Kidney (tissue), 14 donors: ENCODE measurements around the gene PLB1. TPM values are rescaled to one million over a fixed set of nuclear protein-coding genes. Genes with fewer than 3 reads are reported as not detected.

ENCODE experiments used
- DNase-seq, 5 donors: peaks; one replicate each; pipeline ENCODE4 v3.0.0-alpha.2; 2013 to 2020
- FAIRE-seq: peaks from 2 replicates; lab custom pipeline; 2012; peaks lifted over from hg19 to GRCh38; lab: Jason Lieb, UNC
- H3K27ac ChIP-seq, 2 donors: one replicate each; pipeline ENCODE4 v1.7.0; 2013; ENCODE audit warnings: low read depth in 2 of 2, low read length in 2 of 2, inconsistent platforms in 1 of 2
- H3K27me3 ChIP-seq: one replicate; pipeline ENCODE4 v1.7.1; 2013; ENCODE audit warnings: low read length, inconsistent platforms; ENCODE audit not compliant: control insufficient read depth, insufficient read depth
- H3K36me3 ChIP-seq, 3 donors: one replicate each; pipeline versions ENCODE4 v1.7.0 to v1.7.1; 2013; ENCODE audit warnings: low read length in 3 of 3, control low read depth in 1 of 3, inconsistent platforms in 1 of 3; ENCODE audit not compliant: insufficient read depth in 3 of 3, control insufficient read depth in 2 of 3
- H3K4me1 ChIP-seq, 3 donors: one replicate each; pipeline versions ENCODE4 v1.7.0 to v1.7.1; 2013; ENCODE audit warnings: low read length in 3 of 3, inconsistent platforms in 1 of 3, low read depth in 1 of 3; ENCODE audit not compliant: control insufficient read depth in 2 of 3, insufficient read depth in 2 of 3
- H3K4me3 ChIP-seq, 3 donors: one replicate each; pipeline versions ENCODE4 v1.7.0 to v1.8.1; 2013; ENCODE audit warnings: low read length in 3 of 3, control low read depth in 1 of 3, inconsistent platforms in 1 of 3
- H3K9ac ChIP-seq, 3 donors: one replicate each; pipeline versions ENCODE4 v1.7.0 to v1.7.1; 2013; ENCODE audit warnings: low read length in 3 of 3, control low read depth in 1 of 3, inconsistent platforms in 1 of 3
- H3K9me3 ChIP-seq, 3 donors: one replicate each; pipeline versions ENCODE4 v1.7.0 to v1.7.1; 2013; ENCODE audit warnings: low read length in 3 of 3, control low read depth in 1 of 3, inconsistent platforms in 1 of 3; ENCODE audit not compliant: control insufficient read depth in 2 of 3, insufficient read depth in 1 of 3
- intact Hi-C: fragments of 100-400 bp; cut with DNase I; formaldehyde crosslinking; loops from one replicate; pipeline ENCODE4 v1.11.1; 2022
- polyA plus RNA-seq: library from polyadenylated mRNA; stranded (reverse); fragments of 350-450 nt; fragmentation: Illumina TruSeq; extraction: RNeasy Lipid Tissue Mini Kit (QIAGEN cat#74804); gene quantifications from one replicate; pipeline ENCODE4 v1.2.3, GENCODE V29; 2014; ENCODE audit warnings: low read depth, low replicate concordance; ENCODE audit not compliant: insufficient read depth
- total RNA-seq: library from RNA; stranded (reverse); fragmentation: NEBNext Ultra II Directional; extraction: Animal tissue kit (Norgen Biotek cat#: 25700); gene quantifications from one replicate; pipeline ENCODE4 v1.2.1, GENCODE V29; 2021
- TF ChIP-seq, protein P1 (sequence below): IDR thresholded peaks from 3 replicates; pipeline ENCODE4 v1.5.1; 2012; ENCODE audit warnings: mild to moderate bottlenecking, moderate library complexity, borderline replicate concordance; ENCODE audit not compliant: insufficient read depth; ENCODE audit errors: extremely low read depth
- donor health status: control.
- donor health status: control.
- donor health status: control.
- donor health status: control.
- donor health status: control.
- donor health status: DM: yes; HTN: yes; CAD: no.
- donor health status: Normal renal cell carcinoma (clear cell type).

The PLB1 gene
- total and polyA plus RNA-seq, 2 donors from 2014 or later = 0.95 to 6.8 TPM

DNA sequence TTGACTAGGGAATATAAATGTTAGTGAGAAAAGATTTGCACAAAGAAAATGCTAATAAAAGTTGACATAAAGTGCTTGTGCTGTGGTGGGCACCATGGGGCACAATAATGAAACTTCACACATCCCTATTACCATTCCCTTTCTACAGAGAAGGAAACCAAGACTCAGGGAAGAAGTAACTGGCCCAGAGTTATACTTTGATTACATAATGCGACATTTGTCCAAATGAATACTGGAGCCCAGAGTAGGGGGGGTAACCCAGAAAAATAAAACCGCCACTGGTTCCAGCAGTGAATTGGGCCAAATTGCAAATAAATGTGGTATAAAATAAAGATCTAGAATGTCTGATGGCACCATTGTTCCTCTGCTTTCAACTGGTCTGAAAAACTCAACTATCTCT, 149.7 kb downstream of the PLB1 start:
- Histone ChIP-seq H3K36me3 (no peaks in the 10 kb centered on the region), H3K4me3 (no peak overlapping the region), H3K27me3 (no peaks in the 10 kb centered on the region), H3K4me1 (peaks cover 0 to 2% (median 0%) of the 10 kb centered on the region in 3 donors), H3K9ac (no peak overlapping the region), H3K27ac (no peak overlapping the region), H3K9me3 (no peaks in the 10 kb centered on the region)
- intact Hi-C loops = no loop called here
- FAIRE-seq (no peak), DNase-seq (no peak)
- TF ChIP-seq, protein P1, sequence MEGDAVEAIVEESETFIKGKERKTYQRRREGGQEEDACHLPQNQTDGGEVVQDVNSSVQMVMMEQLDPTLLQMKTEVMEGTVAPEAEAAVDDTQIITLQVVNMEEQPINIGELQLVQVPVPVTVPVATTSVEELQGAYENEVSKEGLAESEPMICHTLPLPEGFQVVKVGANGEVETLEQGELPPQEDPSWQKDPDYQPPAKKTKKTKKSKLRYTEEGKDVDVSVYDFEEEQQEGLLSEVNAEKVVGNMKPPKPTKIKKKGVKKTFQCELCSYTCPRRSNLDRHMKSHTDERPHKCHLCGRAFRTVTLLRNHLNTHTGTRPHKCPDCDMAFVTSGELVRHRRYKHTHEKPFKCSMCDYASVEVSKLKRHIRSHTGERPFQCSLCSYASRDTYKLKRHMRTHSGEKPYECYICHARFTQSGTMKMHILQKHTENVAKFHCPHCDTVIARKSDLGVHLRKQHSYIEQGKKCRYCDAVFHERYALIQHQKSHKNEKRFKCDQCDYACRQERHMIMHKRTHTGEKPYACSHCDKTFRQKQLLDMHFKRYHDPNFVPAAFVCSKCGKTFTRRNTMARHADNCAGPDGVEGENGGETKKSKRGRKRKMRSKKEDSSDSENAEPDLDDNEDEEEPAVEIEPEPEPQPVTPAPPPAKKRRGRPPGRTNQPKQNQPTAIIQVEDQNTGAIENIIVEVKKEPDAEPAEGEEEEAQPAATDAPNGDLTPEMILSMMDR = no peak

DNA sequence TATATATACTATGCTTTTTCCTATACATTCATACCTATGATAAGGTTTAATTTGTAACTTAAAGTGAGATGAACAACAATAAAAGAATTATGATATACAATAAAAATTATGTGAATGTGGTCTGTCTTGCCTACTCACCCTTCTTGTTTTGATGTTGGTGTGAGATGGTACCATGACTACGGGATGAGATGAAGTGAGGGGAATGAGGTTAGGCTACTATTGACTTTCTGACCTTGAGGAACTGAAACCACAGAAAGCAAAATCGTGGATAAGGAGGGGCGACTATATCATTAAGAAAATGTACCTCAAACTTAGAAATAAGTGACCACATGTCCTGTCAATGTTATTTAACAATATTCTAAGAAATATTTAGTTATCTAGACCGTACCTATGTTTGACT, 151.8 kb downstream of the PLB1 start:
- no peaks in the 10 kb centered on the region for H3K27me3 ChIP-seq
- H3K9me3 ChIP-seq = no peaks in the 10 kb centered on the region
- peaks cover 0 to 2% (median 0%) of the 10 kb centered on the region in 3 donors for H3K4me1 ChIP-seq
- FAIRE-seq (no peak), DNase-seq (no peak)
- H3K27ac ChIP-seq = no peak overlapping the region
- H3K36me3 ChIP-seq = no peaks in the 10 kb centered on the region
- H3K9ac ChIP-seq = no peak overlapping the region
- intact Hi-C loops = no loop called here
- TF ChIP-seq, protein P1 = no peak
- no peak overlapping the region for H3K4me3 ChIP-seq

DNA sequence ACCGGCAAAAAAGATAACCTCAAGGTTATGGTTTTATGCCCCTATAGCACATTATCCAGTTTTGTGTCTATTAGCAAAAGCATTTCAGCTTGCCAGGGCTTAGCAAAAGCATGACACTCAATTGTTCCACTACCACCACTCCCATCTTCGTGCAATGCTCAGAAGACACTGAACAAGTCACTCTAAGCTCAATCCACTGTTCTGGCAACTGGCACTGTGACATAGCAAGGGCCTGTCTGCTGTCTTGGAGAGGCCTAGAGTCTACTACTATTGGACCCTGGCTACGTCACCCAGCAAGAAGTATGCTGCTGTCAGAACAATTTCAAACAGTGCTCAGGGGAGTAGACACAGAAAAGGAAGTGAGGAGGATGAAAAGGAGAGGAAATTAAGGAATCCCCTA, 152.3 kb downstream of the PLB1 start:
- no peaks in the 10 kb centered on the region for H3K27me3 ChIP-seq
- no peaks in the 10 kb centered on the region for H3K36me3 ChIP-seq
- DNase-seq (no peak), FAIRE-seq (no peak)
- no peaks in the 10 kb centered on the region for H3K9me3 ChIP-seq
- no peak overlapping the region for H3K4me3 ChIP-seq
- H3K4me1 ChIP-seq = peaks cover 0 to 2% (median 0%) of the 10 kb centered on the region in 3 donors
- H3K27ac ChIP-seq = no peak overlapping the region
- TF ChIP-seq, protein P1 = no peak
- H3K9ac ChIP-seq = no peak overlapping the region
- intact Hi-C loops = no loop called here
